IMR-90 (cell line): ENCODE results near the gene CD55. TPM values are rescaled to one million over a fixed set of nuclear protein-coding genes. Genes with fewer than 3 reads are reported as not detected.

Experiments
- ATAC-seq: fragments of 200-7000 bp; cut with Tn5 transposase; 2 replicates; pipeline ENCODE4 v1.9.1; 2020; ENCODE audit warnings: low read depth, mild to moderate bottlenecking, moderate library complexity
- BruUV-seq: library from RNA; stranded (reverse); fragments of 400-500 nt; replicated peaks from 2 replicates; lab custom pipeline; 2021; lab: Mats Ljungman, UMichigan
- CTCF ChIA-PET: fragments of 300-600 bp; formaldehyde crosslinking; extraction: SDS; loops from one replicate; lab custom pipeline; 2021; ENCODE audit warnings: antibody characterized with exemption; lab: Yijun Ruan, JAX
- POLR2A ChIA-PET: fragments of 300-600 bp; sonication (Branson Sonifier 250); formaldehyde crosslinking; loops from one replicate; lab custom pipeline; 2022; ENCODE audit warnings: antibody characterized with exemption; ENCODE audit not compliant: unreplicated experiment; lab: Charles Lee
- DNase-seq: peaks from one replicate; pipeline ENCODE4 v3.0.0; 2013
- H2AFZ ChIP-seq: replicated peaks from 2 replicates; pipeline ENCODE3; 2013; ENCODE audit warnings: low read length, mild to moderate bottlenecking; ENCODE audit not compliant: poor library complexity
- H2AK5ac ChIP-seq: 2 replicates; pipeline ENCODE4 v1.6.1; 2013; ENCODE audit warnings: low read depth, low read length, inconsistent platforms
- H2AK9ac ChIP-seq: replicated peaks from 2 replicates; pipeline ENCODE3; 2013; ENCODE audit warnings: mild to moderate bottlenecking, low read depth, low read length, moderate library complexity; ENCODE audit not compliant: poor library complexity
- H2BK120ac ChIP-seq: 2 replicates; pipeline ENCODE4 v1.6.1; 2013; ENCODE audit warnings: low read depth, low read length, inconsistent platforms
- H2BK15ac ChIP-seq: 3 replicates; pipeline ENCODE4 v1.6.1; 2013; ENCODE audit warnings: low read depth, low read length, inconsistent platforms
- H2BK20ac ChIP-seq: 2 replicates; pipeline ENCODE4 v1.6.1; 2013; ENCODE audit warnings: low read depth, mild to moderate bottlenecking, inconsistent platforms, low read length, moderate library complexity
- H2BK5ac ChIP-seq: 2 replicates; pipeline ENCODE4 v1.6.1; 2013; ENCODE audit warnings: mild to moderate bottlenecking, low read depth, low read length, inconsistent platforms; ENCODE audit not compliant: poor library complexity, severe bottlenecking
- H3K14ac ChIP-seq: replicated peaks from 2 replicates; pipeline ENCODE4 v1.6.1; 2013; ENCODE audit warnings: low read depth, low read length, inconsistent platforms
- H3K18ac ChIP-seq: 2 replicates; pipeline ENCODE4 v1.6.1; 2013; ENCODE audit warnings: low read depth, low read length, control low read depth
- H3K23ac ChIP-seq: 2 replicates; pipeline ENCODE4 v1.6.1; 2013; ENCODE audit warnings: low read depth, low read length, inconsistent platforms
- H3K27ac ChIP-seq: 2 replicates; pipeline ENCODE4 v1.5.1; 2013; ENCODE audit warnings: mild to moderate bottlenecking, control low read depth, low read length; ENCODE audit not compliant: insufficient read depth
- H3K27me3 ChIP-seq: 2 replicates; pipeline ENCODE4 v1.6.1; 2013; ENCODE audit warnings: low read length; ENCODE audit not compliant: control insufficient read depth, insufficient read depth
- H3K36me3 ChIP-seq: 2 replicates; pipeline ENCODE4 v1.6.1; 2013; ENCODE audit warnings: low read length, mixed read lengths; ENCODE audit not compliant: control insufficient read depth, insufficient read depth
- H3K4ac ChIP-seq: 2 replicates; pipeline ENCODE4 v1.6.1; 2013; ENCODE audit warnings: low read depth, low read length, inconsistent platforms
- H3K4me1 ChIP-seq: 2 replicates; pipeline ENCODE4 v1.6.1; 2013; ENCODE audit warnings: low read length, mixed read lengths; ENCODE audit not compliant: control insufficient read depth, insufficient read depth
- H3K4me2 ChIP-seq: 2 replicates; pipeline ENCODE4 v1.6.1; 2013; ENCODE audit warnings: low read depth, mild to moderate bottlenecking, control low read depth, low read length, moderate library complexity
- H3K4me3 ChIP-seq: 2 replicates; pipeline ENCODE4 v1.5.1; 2013; ENCODE audit warnings: low read depth, mild to moderate bottlenecking, control low read depth, low read length, moderate library complexity; ENCODE audit not compliant: insufficient read depth
- H3K56ac ChIP-seq: 2 replicates; pipeline ENCODE4 v1.6.1; 2013; ENCODE audit warnings: low read length, inconsistent platforms; ENCODE audit not compliant: insufficient read depth; ENCODE audit errors: extremely low read depth
- H3K79me1 ChIP-seq, 2 experiments: 2 replicates each; pipeline ENCODE4 v1.6.1; 2013; ENCODE audit warnings: low read length in 2 of 2, inconsistent platforms in 1 of 2, low read depth in 1 of 2
- H3K9ac ChIP-seq: 2 replicates; pipeline ENCODE4 v1.6.1; 2013; ENCODE audit warnings: low read depth, low read length, control low read depth
- H3K9me1 ChIP-seq: 2 replicates; pipeline ENCODE4 v1.6.1; 2013; ENCODE audit warnings: low read length, inconsistent platforms; ENCODE audit not compliant: insufficient read depth
- H3K9me3 ChIP-seq: 2 replicates; pipeline ENCODE4 v1.6.1; 2013; ENCODE audit warnings: low read length; ENCODE audit not compliant: control insufficient read depth, insufficient read depth
- H4K20me1 ChIP-seq: 2 replicates; pipeline ENCODE4 v1.6.1; 2013; ENCODE audit warnings: low read length, inconsistent platforms; ENCODE audit not compliant: insufficient read depth
- H4K5ac ChIP-seq: 2 replicates; pipeline ENCODE4 v1.6.1; 2013; ENCODE audit warnings: mild to moderate bottlenecking, low read depth, low read length, control low read depth
- H4K8ac ChIP-seq, 2 experiments: 2 replicates each; pipeline ENCODE4 v1.6.1; 2013; ENCODE audit warnings: low read depth in 2 of 2, low read length in 2 of 2, control low read depth in 1 of 2, inconsistent platforms in 1 of 2
- H4K91ac ChIP-seq: 2 replicates; pipeline ENCODE4 v1.6.1; 2013; ENCODE audit warnings: low read depth, low read length, inconsistent platforms; ENCODE audit not compliant: insufficient read depth
- BHLHE40 ChIP-seq: fragments of 150-350 bp; IDR thresholded peaks from 2 replicates; pipeline ENCODE4 v1.6.1; 2016; ENCODE audit warnings: mild to moderate bottlenecking, low read depth, low read length
- CEBPB ChIP-seq: IDR thresholded peaks from 2 replicates; pipeline ENCODE4 v1.6.1; 2012; ENCODE audit warnings: low read depth, low read length, improper control_type of control experiment
- CHD1 ChIP-seq: IDR thresholded peaks from 2 replicates; pipeline ENCODE4 v1.6.1; 2012; ENCODE audit warnings: low read depth, low read length, improper control_type of control experiment
- MAFK ChIP-seq: IDR thresholded peaks from 2 replicates; pipeline ENCODE4 v1.6.1; 2012; ENCODE audit warnings: low read depth, low read length, improper control_type of control experiment
- MAZ ChIP-seq: IDR thresholded peaks from 2 replicates; pipeline ENCODE4 v1.6.1; 2012; ENCODE audit warnings: low read depth, mild to moderate bottlenecking, low read length, improper control_type of control experiment, moderate library complexity, borderline replicate concordance
- MXI1 ChIP-seq: IDR thresholded peaks from 2 replicates; pipeline ENCODE4 v1.6.1; 2012; ENCODE audit warnings: low read depth, mild to moderate bottlenecking, low read length, moderate library complexity, borderline replicate concordance
- NFE2L2 ChIP-seq: fragments of 150-350 bp; IDR thresholded peaks from 2 replicates; pipeline ENCODE4 v1.6.1; 2016; ENCODE audit warnings: low read depth, mild to moderate bottlenecking, low read length
- POLR2A ChIP-seq: IDR thresholded peaks from 2 replicates; pipeline ENCODE4 v1.6.1; 2012; ENCODE audit warnings: mild to moderate bottlenecking, low read depth, low read length
- RAD21 ChIP-seq: IDR thresholded peaks from 2 replicates; pipeline ENCODE4 v1.6.1; 2012; ENCODE audit warnings: low read length, improper control_type of control experiment
- RCOR1 ChIP-seq: IDR thresholded peaks from 2 replicates; pipeline ENCODE4 v1.6.1; 2012; ENCODE audit warnings: mild to moderate bottlenecking, low read length, improper control_type of control experiment; ENCODE audit not compliant: insufficient replicate concordance
- SMC3 ChIP-seq: fragments of 150-350 bp; IDR thresholded peaks from 2 replicates; pipeline ENCODE4 v1.6.1; 2016; ENCODE audit warnings: low read depth, mild to moderate bottlenecking, antibody characterized with exemption, low read length, moderate library complexity
- WGBS, 2 experiments: methylation state at CpG; one replicate each; pipeline versions ENCODE4 v1.1.5 to v1.1.7; 2013; ENCODE audit warnings: missing lambda C conversion rate in 2 of 2; ENCODE audit not compliant: insufficient read length in 1 of 2; ENCODE audit errors: extremely low coverage in 2 of 2; 5-methylcytosine and 5-hydroxymethylcytosine counted together
- dilution Hi-C: fragments of 300-500 bp; cut with HindIII; formaldehyde crosslinking; loops from one replicate; pipeline ENCODE4 v1.14.3; 2018; ENCODE audit warnings: low sequenced_read_pairs; ENCODE audit not compliant: unreplicated experiment
- in situ Hi-C: fragments of 300-500 bp; cut with MboI; formaldehyde crosslinking; loops from 3 replicates; pipeline ENCODE4 v1.14.3; 2019; ENCODE audit warnings: low sequenced_read_pairs, inconsistent platforms, mixed read lengths
- intact Hi-C: fragments of 100-400 bp; cut with micrococcal nuclease; formaldehyde crosslinking; loops from 2 replicates; pipeline ENCODE4 v1.10.0; 2022
- polyA plus RNA-seq, 3 experiments: library from polyadenylated mRNA; depleted of rRNA; stranded (reverse); fragments of >200 nt; gene quantifications; 2 replicates each; pipeline ENCODE4 v1.2.3, GENCODE V29; 2012; ENCODE audit warnings: low replicate concordance in 1 of 3
- total RNA-seq: library from RNA; depleted of rRNA; stranded (reverse); fragments of >200 nt; gene quantifications from 2 replicates; pipeline ENCODE4 v1.2.3, GENCODE V29; 2012
- TF ChIP-seq, protein P1 (sequence below): fragments of 150-350 bp; IDR thresholded peaks from 2 replicates; pipeline ENCODE4 v1.6.1; 2017; ENCODE audit warnings: mild to moderate bottlenecking, antibody characterized with exemption, low read length, low read depth
- TF ChIP-seq, protein P2 (sequence below): conservative IDR thresholded peaks from 2 replicates; pipeline ENCODE4 v1.5.1; 2012; ENCODE audit warnings: mild to moderate bottlenecking, low read depth, low read length, improper control_type of control experiment

Gene CD55
- total and polyA plus RNA-seq, 2 of the 4 experiments (the other 2 are of a cell fraction): 6.6 to 11.5 TPM

DNA sequence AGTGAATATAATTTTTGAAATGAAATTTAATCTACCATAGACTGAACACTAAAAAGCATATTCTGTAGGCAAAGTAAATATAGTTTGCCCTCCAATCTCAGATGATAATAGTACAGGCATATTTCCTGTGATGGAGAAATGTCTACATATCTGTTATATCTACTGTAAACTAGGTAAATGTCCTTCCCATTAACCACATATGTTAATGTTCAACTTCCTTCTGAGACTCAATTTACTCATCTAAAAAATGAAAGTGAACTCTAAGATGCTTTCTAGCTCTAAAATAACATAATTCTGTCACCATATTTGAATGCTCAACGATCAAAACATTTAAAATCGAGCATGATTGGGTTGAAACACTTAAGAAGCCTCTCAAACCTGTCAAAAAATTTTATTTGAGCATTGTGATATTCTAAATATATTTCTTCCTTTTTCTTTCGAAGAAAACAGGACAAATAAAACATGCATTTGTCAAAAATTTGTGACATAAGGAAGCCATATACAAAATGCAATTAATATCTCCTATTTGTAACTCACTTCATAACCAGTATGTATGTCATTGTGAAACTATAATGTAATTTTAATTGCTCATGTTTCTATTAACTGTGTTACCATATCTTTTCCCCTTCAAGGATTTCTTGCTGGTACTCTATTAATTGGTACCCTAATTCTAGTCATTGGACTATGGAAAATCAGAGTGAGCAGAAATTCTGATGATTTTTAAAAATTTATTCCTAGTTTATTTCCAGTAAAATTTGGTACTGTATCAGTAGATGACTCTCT lies 34.2 kb downstream of the CD55 start:
- Histone ChIP-seq H4K8ac (no peak overlapping the region), H2BK5ac (no peak overlapping the region), H4K20me1 (no peaks in the 10 kb centered on the region), H4K5ac (no peak overlapping the region), H3K9me3 (no peaks in the 10 kb centered on the region), H3K4me1 (no peaks in the 10 kb centered on the region), H2AK9ac (no peak overlapping the region), H3K14ac (no peak overlapping the region), H3K36me3 (no peaks in the 10 kb centered on the region), H2BK20ac (no peak overlapping the region), H3K79me1 (no peaks in the 10 kb centered on the region), H3K27me3 (no peaks in the 10 kb centered on the region), H3K9me1 (no peaks in the 10 kb centered on the region), H2BK120ac (no peak overlapping the region), H3K4me2 (no peak overlapping the region), H4K91ac (no peak overlapping the region), H3K27ac (no peak overlapping the region), H3K9ac (no peak overlapping the region), H3K4me3 (no peak overlapping the region), H2AFZ (no peak overlapping the region), H3K4ac (no peak overlapping the region), H2BK15ac (no peak overlapping the region), H3K18ac (no peak overlapping the region), H2AK5ac (no peak overlapping the region), H3K23ac (no peak overlapping the region), H3K56ac (no peak overlapping the region)
- no CpG with 5 or more reads among the region's 3 CpGs for WGBS, 2 experiments
- ChIA-PET POLR2A (no interaction called here), CTCF (interaction anchor here (0.7 kb wide), 1 partner anchor 36 kb away, joined by 3 read pairs; no protein-coding TSS in a partner anchor)
- in situ Hi-C loops: no loop called here
- dilution Hi-C loops: no loop called here
- intact Hi-C loops: no loop called here
- ATAC-seq (no peak), DNase-seq (no peak)
- TF ChIP-seq NFE2L2 (no peak), MAZ (no peak), BHLHE40 (no peak), RAD21 (no peak), RCOR1 (no peak), POLR2A (no peak), SMC3 (no peak), CHD1 (no peak), CEBPB (no peak), MXI1 (no peak), MAFK (no peak)
- TF ChIP-seq, protein P1, sequence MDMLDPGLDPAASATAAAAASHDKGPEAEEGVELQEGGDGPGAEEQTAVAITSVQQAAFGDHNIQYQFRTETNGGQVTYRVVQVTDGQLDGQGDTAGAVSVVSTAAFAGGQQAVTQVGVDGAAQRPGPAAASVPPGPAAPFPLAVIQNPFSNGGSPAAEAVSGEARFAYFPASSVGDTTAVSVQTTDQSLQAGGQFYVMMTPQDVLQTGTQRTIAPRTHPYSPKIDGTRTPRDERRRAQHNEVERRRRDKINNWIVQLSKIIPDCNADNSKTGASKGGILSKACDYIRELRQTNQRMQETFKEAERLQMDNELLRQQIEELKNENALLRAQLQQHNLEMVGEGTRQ: no peak
- TF ChIP-seq, protein P2, sequence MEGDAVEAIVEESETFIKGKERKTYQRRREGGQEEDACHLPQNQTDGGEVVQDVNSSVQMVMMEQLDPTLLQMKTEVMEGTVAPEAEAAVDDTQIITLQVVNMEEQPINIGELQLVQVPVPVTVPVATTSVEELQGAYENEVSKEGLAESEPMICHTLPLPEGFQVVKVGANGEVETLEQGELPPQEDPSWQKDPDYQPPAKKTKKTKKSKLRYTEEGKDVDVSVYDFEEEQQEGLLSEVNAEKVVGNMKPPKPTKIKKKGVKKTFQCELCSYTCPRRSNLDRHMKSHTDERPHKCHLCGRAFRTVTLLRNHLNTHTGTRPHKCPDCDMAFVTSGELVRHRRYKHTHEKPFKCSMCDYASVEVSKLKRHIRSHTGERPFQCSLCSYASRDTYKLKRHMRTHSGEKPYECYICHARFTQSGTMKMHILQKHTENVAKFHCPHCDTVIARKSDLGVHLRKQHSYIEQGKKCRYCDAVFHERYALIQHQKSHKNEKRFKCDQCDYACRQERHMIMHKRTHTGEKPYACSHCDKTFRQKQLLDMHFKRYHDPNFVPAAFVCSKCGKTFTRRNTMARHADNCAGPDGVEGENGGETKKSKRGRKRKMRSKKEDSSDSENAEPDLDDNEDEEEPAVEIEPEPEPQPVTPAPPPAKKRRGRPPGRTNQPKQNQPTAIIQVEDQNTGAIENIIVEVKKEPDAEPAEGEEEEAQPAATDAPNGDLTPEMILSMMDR: no peak
- no TSS peak for BruUV-seq
